Stimulated activated CD8-positive, alpha-beta memory T cell treated with anti-CD3 and anti-CD28 coated beads, Interleukin-15, amount 100 ng/mL, for 1 hour (primary cell): ENCODE measurements around the gene PEX3.

Experiments
- DNase-seq: peaks from one replicate; pipeline ENCODE4 v3.0.0-alpha.2; 2020; ENCODE audit warnings: low read depth

PEX3 gene, protein sequence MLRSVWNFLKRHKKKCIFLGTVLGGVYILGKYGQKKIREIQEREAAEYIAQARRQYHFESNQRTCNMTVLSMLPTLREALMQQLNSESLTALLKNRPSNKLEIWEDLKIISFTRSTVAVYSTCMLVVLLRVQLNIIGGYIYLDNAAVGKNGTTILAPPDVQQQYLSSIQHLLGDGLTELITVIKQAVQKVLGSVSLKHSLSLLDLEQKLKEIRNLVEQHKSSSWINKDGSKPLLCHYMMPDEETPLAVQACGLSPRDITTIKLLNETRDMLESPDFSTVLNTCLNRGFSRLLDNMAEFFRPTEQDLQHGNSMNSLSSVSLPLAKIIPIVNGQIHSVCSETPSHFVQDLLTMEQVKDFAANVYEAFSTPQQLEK

GRCh38 chr6:143450453-143451371 lies at the start of gene PEX3, which contains the start of gene ADAT2:
Gene PEX3, plus strand, starts transcription at chr6:143450805. Its CDS starts 238 bp downstream, at chr6:143451043.
Gene ADAT2, minus strand, starts transcription at chr6:143450695. Its CDS starts 37 bp downstream, at chr6:143450658.
- DNase-seq = peak; percentile 81

- DNase-seq = no peak
Observed at GRCh38 chr6:143401068-143401446, 49.5 kb upstream of the PEX3 start.

GRCh38 chr6:143401636-143402370 lies 48.8 kb upstream of the PEX3 start:
- no peak for DNase-seq

- no peak for DNase-seq
Observed at GRCh38 chr6:143402721-143403336, 47.8 kb upstream of the PEX3 start.

DNA sequence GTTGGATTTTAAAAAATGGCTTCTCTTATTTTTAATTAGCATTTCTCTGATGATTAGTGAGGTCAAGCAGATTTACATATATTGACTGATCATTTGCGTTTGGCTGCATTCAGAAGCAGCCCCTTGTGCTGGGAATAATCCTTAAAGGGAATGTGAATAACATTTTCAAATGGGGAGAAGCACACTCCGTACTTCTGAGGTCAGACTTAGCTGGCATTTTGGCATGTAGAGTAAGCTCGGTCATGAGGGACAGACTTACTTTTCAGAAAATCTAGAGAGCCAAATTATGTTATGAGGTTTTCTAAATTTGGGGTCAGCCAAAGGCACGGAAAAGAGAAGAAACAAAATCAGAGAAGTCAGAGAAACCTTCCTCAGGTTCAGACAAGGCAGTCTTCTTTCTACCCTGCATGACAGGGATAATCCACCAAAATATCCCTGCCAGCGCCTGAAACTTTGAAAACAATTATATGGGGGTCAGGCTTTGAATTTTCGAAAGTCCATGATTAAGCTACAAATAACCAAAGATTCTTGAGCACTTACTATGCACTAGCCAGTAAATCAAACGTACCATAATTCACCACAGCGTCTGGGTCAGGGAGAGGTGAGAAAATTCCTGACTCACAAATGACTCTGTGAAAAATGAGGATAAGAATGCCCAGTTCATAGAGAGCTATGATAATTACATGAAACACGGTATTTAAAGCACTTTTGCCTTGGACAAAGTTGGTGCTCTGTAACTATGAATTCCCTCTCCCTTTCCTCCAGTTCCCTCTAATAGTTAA lies 45.0 kb upstream of the PEX3 start:
- no peak for DNase-seq

DNA sequence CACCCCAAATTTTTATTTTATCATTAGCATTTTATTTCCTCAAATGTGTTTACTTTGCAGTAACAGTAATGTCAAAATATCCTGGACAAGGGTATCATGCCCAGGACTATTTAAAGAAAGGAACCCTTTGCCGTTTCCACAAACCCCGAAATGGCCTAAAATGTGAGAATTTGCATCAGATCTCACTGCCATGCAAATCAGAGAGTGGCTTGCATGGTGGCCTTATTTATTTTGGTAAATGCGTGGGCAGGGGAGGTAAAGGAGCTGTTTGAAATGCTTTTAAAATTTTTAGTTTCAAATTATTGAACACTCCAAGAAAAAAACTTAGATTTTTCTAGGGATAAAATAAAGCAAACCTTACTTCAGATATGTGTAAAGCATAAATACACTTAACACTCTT lies 43.9 kb upstream of the PEX3 start:
- DNase-seq = no peak

- DNase-seq = no peak
Observed at GRCh38 chr6:143408151-143408786, 42.3 kb upstream of the PEX3 start.

GRCh38 chr6:143408787-143409162 lies 41.8 kb upstream of the PEX3 start:
- no peak for DNase-seq

DNA sequence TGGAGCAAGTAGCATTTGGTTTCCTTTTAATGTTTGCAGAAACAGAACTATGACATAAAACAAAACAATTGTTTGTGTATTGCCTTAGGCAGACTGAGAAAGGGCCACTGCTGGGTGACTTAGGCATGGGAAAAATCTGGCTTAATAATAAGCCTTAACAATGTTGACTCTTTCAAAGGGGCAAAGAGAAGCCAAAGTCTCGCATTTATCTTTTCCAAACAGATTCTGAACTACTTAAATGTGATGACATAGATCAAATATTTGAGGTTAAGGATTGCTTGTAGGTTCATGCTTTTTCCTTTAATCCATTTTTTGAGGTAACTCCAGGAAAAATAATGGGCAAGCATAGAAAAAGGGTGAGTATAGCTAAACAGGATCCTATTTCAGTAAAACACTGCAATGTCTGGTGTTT lies 39.7 kb upstream of the PEX3 start:
- DNase-seq = no peak

GRCh38 chr6:143414769-143415168 lies 35.8 kb upstream of the PEX3 start:
- DNase-seq = no peak

DNA sequence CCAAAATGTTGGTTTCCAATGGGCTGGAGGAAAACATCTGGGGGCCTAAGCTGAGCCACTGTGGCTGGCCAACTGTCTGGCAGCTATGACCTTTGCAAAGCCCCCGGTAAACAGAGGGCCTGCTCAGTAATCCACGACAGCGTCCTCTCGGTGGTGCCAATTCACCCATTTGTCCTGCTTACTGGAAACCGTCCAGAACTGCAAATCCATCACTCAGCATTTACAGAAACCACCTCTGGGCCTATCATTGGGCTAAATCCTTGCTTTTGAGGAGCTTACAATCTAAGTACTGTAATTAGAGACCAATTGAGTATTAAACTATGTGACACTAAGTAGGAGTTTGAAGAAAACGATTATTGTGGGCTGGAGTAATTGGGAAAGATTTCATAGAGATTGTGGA lies 31.1 kb upstream of the PEX3 start:
- no peak for DNase-seq

- no peak for DNase-seq
Observed at GRCh38 chr6:143426026-143426425, 24.6 kb upstream of the PEX3 start.

- DNase-seq = peak; percentile 54
Observed at GRCh38 chr6:143427109-143427817, 23.3 kb upstream of the PEX3 start.

DNA sequence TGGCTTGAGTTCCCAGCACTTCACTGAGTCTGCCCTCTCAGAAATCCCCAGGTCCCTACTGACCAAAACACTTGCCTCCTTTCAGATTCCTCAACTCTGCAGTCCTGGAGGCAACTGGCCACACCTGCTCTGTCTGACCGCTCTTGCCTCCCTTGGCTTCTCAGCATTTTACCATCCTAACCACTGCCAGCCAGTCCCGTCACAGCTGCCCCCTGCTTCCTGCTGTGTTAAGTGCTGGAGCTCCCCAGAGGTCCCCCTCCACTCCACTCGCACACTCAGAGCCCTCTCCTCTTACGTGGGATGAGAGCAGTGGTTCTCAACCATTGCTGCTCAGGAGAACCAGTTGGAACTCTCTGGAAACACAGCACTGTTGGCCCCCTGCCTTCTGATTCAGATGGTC lies 20.6 kb upstream of the PEX3 start:
- no peak for DNase-seq

DNA sequence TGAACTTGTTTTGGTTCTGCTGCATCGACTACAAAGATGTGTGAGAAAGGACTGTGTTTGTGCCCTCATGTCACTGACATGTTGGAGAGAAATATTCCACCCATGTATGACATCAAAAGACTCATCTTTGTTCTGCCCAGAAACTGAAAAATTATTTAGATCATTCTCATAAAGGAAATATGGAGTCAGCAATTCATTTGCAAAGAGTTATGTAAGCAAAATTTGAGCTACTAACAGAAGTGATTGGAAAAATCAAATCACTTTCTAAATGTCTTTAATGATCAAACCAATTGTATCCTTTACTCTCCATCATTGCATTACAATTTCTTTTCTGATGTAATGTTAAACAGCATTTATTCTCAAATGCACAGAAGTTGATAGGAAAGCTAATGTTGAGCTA lies 19.4 kb upstream of the PEX3 start:
- DNase-seq = no peak

- DNase-seq = no peak
Observed at GRCh38 chr6:143432588-143432987, 18.0 kb upstream of the PEX3 start.

DNA sequence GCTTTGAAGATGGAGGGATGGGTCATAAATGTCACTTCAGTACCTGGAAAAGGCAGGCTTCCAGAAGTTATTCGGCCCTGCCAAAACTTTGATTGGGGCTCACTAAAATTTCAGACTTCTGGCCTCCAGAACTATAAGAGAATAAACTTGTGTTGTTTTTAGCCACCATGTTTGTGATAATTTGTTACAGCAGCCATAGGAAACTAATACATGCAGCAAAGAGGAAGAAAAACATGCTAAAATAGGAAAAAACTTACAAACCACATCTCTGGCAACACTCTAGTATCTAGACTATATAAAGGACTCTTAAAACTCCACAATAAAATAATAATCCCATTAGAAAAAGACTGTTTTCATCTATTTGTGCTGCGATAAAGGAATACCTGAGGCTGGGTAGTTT lies 9.6 kb upstream of the PEX3 start:
- no peak for DNase-seq

- no peak for DNase-seq
Observed at GRCh38 chr6:143441680-143442545, 8.7 kb upstream of the PEX3 start.

DNA sequence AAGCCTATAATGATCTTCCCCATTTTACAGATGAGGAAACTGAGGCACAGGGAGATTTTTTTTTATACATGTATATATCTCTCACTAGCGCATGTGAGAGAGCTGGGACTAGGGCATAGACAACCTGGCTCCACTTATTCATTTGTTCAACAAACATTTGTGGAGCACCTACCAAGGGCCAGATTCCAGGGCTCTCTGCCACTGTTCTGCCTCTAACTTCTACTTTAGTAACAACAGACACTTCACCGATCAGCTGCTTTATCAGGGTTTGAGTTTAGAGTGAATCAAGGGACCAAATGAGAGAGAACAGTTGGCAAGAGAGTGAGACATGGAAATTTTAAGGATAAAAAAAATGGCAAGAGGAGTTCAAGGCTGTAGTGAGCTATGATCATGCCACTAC lies 7.5 kb upstream of the PEX3 start:
- DNase-seq = no peak
